Kidney (tissue), 14 donors: Measurements from ENCODE around the gene MTHFS. TPM values are rescaled to one million over a fixed set of nuclear protein-coding genes. Genes with fewer than 3 reads are reported as not detected.

Experiments used
- DNase-seq, 5 donors: peaks; one replicate each; pipeline ENCODE4 v3.0.0-alpha.2; 2013 to 2020
- FAIRE-seq: peaks from 2 replicates; lab custom pipeline; 2012; peaks lifted over from hg19 to GRCh38; lab: Jason Lieb, UNC
- H3K27ac ChIP-seq, 2 donors: one replicate each; pipeline ENCODE4 v1.7.0; 2013; ENCODE audit warnings: low read depth in 2 of 2, low read length in 2 of 2, inconsistent platforms in 1 of 2
- H3K27me3 ChIP-seq: one replicate; pipeline ENCODE4 v1.7.1; 2013; ENCODE audit warnings: low read length, inconsistent platforms; ENCODE audit not compliant: control insufficient read depth, insufficient read depth
- H3K36me3 ChIP-seq, 3 donors: one replicate each; pipeline versions ENCODE4 v1.7.0 to v1.7.1; 2013; ENCODE audit warnings: low read length in 3 of 3, control low read depth in 1 of 3, inconsistent platforms in 1 of 3; ENCODE audit not compliant: insufficient read depth in 3 of 3, control insufficient read depth in 2 of 3
- H3K4me1 ChIP-seq, 3 donors: one replicate each; pipeline versions ENCODE4 v1.7.0 to v1.7.1; 2013; ENCODE audit warnings: low read length in 3 of 3, inconsistent platforms in 1 of 3, low read depth in 1 of 3; ENCODE audit not compliant: control insufficient read depth in 2 of 3, insufficient read depth in 2 of 3
- H3K4me3 ChIP-seq, 3 donors: one replicate each; pipeline versions ENCODE4 v1.7.0 to v1.8.1; 2013; ENCODE audit warnings: low read length in 3 of 3, control low read depth in 1 of 3, inconsistent platforms in 1 of 3
- H3K9ac ChIP-seq, 3 donors: one replicate each; pipeline versions ENCODE4 v1.7.0 to v1.7.1; 2013; ENCODE audit warnings: low read length in 3 of 3, control low read depth in 1 of 3, inconsistent platforms in 1 of 3
- H3K9me3 ChIP-seq, 3 donors: one replicate each; pipeline versions ENCODE4 v1.7.0 to v1.7.1; 2013; ENCODE audit warnings: low read length in 3 of 3, control low read depth in 1 of 3, inconsistent platforms in 1 of 3; ENCODE audit not compliant: control insufficient read depth in 2 of 3, insufficient read depth in 1 of 3
- CTCF ChIP-seq: IDR thresholded peaks from 3 replicates; pipeline ENCODE4 v1.5.1; 2012; ENCODE audit warnings: mild to moderate bottlenecking, moderate library complexity, borderline replicate concordance; ENCODE audit not compliant: insufficient read depth; ENCODE audit errors: extremely low read depth
- intact Hi-C: fragments of 100-400 bp; cut with DNase I; formaldehyde crosslinking; loops from one replicate; pipeline ENCODE4 v1.11.1; 2022
- polyA plus RNA-seq: library from polyadenylated mRNA; stranded (reverse); fragments of 350-450 nt; fragmentation: Illumina TruSeq; extraction: RNeasy Lipid Tissue Mini Kit (QIAGEN cat#74804); gene quantifications from one replicate; pipeline ENCODE4 v1.2.3, GENCODE V29; 2014; ENCODE audit warnings: low read depth, low replicate concordance; ENCODE audit not compliant: insufficient read depth
- total RNA-seq: library from RNA; stranded (reverse); fragmentation: NEBNext Ultra II Directional; extraction: Animal tissue kit (Norgen Biotek cat#: 25700); gene quantifications from one replicate; pipeline ENCODE4 v1.2.1, GENCODE V29; 2021
- donor health status: control.
- donor health status: control.
- donor health status: control.
- donor health status: control.
- donor health status: control.
- donor health status: DM: yes; HTN: yes; CAD: no.
- donor health status: Normal renal cell carcinoma (clear cell type).

MTHFS gene
- total and polyA plus RNA-seq, 2 donors from 2014 or later: 44.1 to 115 TPM

GRCh38 chr15:79881668-79882067, 15.1 kb downstream of the MTHFS start:
- no peak overlapping the region for H3K27ac ChIP-seq
- peaks cover 3 to 6% (median 5%) of the 10 kb centered on the region in 3 donors for H3K9me3 ChIP-seq
- H3K4me3 ChIP-seq: no peak overlapping the region
- H3K27me3 ChIP-seq: no peaks in the 10 kb centered on the region
- H3K4me1 ChIP-seq: peaks cover 0 to 27% (median 8%) of the 10 kb centered on the region in 3 donors
- peaks cover 0 to 14% (median 8%) of the 10 kb centered on the region in 3 donors for H3K36me3 ChIP-seq
- no peak for FAIRE-seq
- no peak overlapping the region for H3K9ac ChIP-seq
- no peak for DNase-seq
- no peak for TF ChIP-seq CTCF
- intact Hi-C loops: no loop called here

- intact Hi-C loops: no loop called here
- FAIRE-seq (no peak), DNase-seq (no peak)
- Histone ChIP-seq H3K27ac (no peak overlapping the region), H3K36me3 (peaks cover 0 to 14% (median 8%) of the 10 kb centered on the region in 3 donors), H3K27me3 (no peaks in the 10 kb centered on the region), H3K4me3 (no peak overlapping the region), H3K9ac (no peak overlapping the region), H3K9me3 (peaks cover 3 to 6% (median 5%) of the 10 kb centered on the region in 3 donors), H3K4me1 (peaks cover 0 to 24% (median 8%) of the 10 kb centered on the region in 3 donors)
- no peak for TF ChIP-seq CTCF
These were observed 15.6 kb downstream of the MTHFS start for GRCh38 chr15:79881254-79881653.

- no peak for TF ChIP-seq CTCF
- peaks cover 0 to 14% (median 5%) of the 10 kb centered on the region in 3 donors for H3K4me1 ChIP-seq
- H3K27ac ChIP-seq: no peak overlapping the region
- intact Hi-C loops: no loop called here
- FAIRE-seq: no peak
- peaks cover 0 to 14% (median 11%) of the 10 kb centered on the region in 3 donors for H3K36me3 ChIP-seq
- peaks cover 3 to 15% (median 11%) of the 10 kb centered on the region in 3 donors for H3K9me3 ChIP-seq
- H3K4me3 ChIP-seq: no peak overlapping the region
- no peak overlapping the region for H3K9ac ChIP-seq
- no peaks in the 10 kb centered on the region for H3K27me3 ChIP-seq
- no peak for DNase-seq
These were observed 18.6 kb downstream of the MTHFS start for GRCh38 chr15:79878078-79878705.

- FAIRE-seq (no peak), DNase-seq (no peak)
- Histone ChIP-seq H3K27ac (no peak overlapping the region), H3K9me3 (peaks cover 3 to 15% (median 11%) of the 10 kb centered on the region in 3 donors), H3K4me1 (no peaks in the 10 kb centered on the region), H3K4me3 (no peak overlapping the region), H3K27me3 (no peaks in the 10 kb centered on the region), H3K9ac (no peak overlapping the region), H3K36me3 (peaks cover 0 to 14% (median 11%) of the 10 kb centered on the region in 3 donors)
- intact Hi-C loops: no loop called here
- TF ChIP-seq CTCF: no peak
These were observed 21.6 kb downstream of the MTHFS start for GRCh38 chr15:79875213-79875612.
